ENCODE results near the gene TMEM237.

Gene TMEM237

DNA sequence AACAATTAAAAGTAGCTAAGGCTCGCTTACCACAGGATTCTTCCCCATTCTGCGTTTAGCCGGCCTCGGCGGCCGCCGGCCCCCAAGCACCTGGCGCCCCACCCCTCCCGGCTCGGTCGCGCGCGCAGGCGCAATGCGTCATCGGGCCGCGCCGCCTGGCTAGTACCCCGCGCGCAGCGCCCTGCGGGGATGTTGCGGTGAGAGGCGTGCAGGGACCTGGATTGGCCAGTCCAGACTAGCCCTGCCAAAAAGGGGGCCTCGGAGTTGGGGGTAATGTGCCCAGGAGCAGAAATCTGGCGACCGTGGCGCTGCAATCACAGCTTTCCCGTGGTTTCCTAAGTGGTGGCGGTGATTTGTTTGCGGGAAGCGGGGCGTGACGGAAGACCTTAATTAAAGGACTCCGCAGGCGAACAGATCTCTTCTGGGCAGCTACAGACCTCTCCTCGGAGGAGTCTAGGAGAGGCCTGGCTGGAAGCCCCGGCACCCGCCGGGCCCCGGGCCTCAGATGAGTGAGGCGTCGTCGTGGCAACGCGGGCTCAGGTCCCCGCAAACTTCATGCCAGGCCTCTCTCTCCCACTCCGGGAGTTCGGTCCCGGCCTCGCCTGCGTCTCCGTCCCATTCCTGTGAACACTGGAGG is 606 bp downstream of the TMEM237 start:
- peak; percentile 68 to 79 for DNase-seq (ENCODE audit: low read depth in 2 of 2)

GRCh38 chr2:201642086-201642578 is 1.2 kb downstream of the TMEM237 start:
- DNase-seq (ENCODE audit: low read depth in 2 of 2) = no peak

- no peak for DNase-seq (ENCODE audit: low read depth in 2 of 2)
Observed at GRCh38 chr2:201639205-201639604, 4.1 kb downstream of the TMEM237 start.

DNA sequence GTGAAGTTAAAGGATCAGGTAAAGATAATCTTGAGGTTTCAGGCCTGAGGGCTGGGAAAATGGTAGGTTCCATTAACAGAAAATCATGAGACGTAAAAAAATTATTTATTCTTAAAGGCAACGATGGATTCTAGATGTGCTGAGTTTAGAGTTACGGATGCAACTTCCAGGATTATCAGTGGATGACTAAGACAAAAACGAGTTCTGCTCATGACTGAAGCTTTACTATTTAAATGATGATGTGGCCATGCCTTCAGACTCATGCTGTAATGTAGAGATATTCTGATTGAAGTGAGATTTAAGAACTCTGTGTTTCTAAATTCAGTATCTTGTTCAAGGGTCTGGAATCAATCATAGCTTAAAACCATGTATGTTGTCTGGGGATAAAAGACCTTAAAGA is 5.0 kb downstream of the TMEM237 start:
- DNase-seq (ENCODE audit: low read depth in 2 of 2) = no peak

GRCh38 chr2:201633661-201634249 is 9.5 kb downstream of the TMEM237 start:
- DNase-seq (ENCODE audit: low read depth in 2 of 2) = no peak

DNA sequence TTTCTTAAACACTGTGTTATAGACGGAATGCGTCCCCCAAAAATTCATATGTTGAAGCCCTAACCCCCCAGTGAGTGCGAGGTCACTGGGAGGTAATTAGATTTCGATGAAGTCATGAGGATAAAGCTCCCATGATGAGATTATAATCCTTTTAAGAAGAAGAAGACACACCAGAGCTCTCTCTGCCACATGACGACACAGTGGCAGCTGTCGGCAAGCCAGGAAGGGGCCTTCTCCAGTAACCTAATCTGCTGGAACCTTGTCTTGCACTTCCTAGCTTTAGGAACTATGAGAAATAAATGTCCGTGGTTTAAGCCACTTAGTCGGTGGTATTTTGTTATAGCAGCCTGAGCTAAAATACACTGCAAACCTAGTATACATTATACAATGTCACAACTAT is 12.3 kb downstream of the TMEM237 start:
- DNase-seq (ENCODE audit: low read depth in 2 of 2) = no peak

- no peak for DNase-seq (ENCODE audit: low read depth in 2 of 2)
Observed at GRCh38 chr2:201630577-201630976, 12.7 kb downstream of the TMEM237 start.

DNA sequence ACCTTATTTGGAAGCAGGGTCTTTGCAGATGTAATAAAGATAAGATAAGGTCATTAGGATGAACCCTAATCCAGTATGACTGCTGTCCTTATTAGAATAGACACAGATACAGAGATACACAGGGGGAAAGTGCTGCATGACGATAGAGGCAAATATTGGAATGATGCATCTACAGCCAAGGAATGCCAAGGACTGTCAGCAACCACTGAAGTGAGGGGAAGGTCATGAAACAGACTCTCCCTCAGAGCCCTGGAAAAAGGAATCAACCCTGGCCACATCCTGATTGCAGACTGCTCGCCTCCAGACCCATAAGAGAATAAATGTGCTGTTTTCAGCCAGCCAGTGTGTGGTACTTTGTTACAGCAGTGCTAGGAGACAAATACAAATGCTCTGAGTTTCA is 14.8 kb downstream of the TMEM237 start:
- no peak for DNase-seq (ENCODE audit: low read depth in 2 of 2)

DNA sequence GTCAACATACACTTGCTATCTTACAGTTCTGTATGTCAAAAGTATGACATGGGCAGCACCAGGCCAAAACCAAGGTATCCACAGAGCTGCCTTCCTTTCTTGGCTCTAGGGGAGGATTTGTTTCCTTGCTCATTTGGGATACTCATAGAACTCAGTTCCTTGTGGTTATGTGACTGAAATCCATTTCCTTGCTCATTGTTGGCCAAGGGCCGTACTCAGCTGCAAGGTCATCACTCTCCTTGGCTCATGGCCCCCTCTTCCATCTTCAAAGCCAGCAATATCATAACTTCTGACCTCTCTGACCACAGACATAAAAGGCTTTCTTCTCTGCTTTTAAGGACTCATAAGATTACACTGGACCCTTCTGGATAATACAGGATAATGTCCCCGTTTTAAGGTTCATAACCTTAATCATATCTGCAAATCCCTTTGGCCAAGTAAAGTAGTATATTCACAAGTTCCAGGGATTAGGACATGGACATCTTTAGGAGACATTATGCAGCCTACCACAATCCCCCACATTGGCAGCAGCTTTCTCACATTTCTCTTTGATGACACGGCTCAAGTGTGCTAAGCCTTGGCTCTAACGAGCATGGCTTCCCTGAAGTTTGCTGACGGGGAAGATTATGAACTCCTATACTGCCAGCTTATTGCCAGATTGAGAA is 20.9 kb downstream of the TMEM237 start:
- DNase-seq (ENCODE audit: low read depth in 2 of 2) = no peak

GRCh38 chr2:201621293-201621999 is 21.9 kb downstream of the TMEM237 start:
- DNase-seq (ENCODE audit: low read depth in 2 of 2) = no peak

DNA sequence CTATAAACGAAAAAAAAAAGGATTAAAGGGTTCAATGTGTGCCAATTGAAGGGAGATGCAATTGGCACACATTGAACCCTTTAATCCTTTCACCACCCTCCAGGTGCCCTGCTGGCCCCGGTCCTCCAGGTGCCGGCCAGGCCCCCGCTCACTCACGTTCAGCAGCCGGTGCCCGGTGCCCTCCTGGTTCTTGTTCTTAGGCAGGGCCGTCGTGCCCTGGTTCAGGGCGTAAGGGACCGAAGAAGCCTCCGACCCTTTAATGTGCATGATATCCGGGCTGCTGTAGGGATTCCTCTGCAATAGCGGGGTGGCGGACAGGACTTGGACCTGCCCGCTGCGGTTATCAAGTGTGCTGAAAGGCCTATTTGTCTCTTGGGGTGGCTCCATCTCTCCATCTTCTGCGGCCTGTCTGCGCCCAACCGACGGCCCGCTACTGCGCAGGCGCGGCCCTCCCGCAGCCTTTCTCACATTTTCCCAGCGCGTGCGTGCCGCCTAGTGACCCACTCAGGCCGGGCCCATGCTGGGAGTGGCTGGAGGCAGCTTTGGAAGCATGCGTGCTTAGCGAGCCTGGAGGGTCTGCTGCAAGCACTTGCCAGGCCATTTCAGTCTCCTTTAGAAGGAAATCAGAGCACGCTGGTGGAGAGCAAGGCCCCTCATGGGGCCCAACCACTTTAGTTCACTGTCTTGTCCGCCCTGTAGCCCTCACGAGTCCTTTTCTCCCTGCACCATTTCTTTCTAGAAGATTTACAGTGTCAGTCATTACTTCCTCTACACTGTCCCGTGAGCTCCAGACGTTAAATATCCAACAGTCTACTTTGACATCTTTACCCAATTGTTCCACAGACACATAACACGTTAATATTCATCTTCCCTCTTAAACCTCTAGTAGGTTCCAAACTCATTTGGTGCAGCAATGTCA is 24.3 kb downstream of the TMEM237 start:
- no peak for DNase-seq (ENCODE audit: low read depth in 2 of 2)

GRCh38 chr2:201608021-201608420 is 35.3 kb downstream of the TMEM237 start:
- no peak for DNase-seq (ENCODE audit: low read depth in 2 of 2)

DNA sequence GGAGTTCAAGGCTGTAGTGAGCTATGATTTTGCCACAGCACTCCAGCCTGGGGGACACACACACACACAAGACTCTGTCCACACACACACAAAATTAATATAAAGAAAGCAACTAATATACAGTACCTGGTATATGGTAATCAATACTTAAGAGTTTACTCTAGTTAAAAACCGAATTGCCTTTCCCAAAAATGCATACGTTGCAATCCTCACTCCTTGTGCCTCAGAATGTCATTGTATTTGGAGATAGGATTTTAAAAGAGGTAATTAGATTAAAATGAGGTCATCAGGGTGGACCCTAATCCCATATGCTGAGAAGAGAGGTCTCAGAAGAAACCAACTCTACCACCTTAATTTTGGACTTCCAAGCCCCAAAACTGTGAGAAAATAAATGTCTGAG is 35.7 kb downstream of the TMEM237 start:
- no peak for DNase-seq (ENCODE audit: low read depth in 2 of 2)

DNA sequence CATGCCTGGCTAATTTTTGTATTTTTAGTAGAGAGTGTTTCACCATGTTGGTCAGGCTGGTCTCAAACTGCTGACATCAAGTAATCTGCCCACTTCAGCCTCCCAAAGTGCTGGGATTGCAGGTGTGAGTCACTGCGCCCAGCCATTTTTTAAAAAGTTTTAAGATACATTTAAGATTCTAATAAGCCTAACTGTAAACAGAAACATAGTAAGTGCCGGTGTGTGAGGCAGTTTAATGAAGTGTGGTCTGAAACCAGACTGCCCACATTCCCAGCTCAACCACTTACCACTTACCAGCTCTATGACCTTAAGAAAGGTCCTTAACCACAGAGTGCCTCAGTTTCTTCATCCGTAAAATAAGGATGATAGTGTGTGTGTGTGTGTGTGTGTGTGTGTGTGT is 42.4 kb downstream of the TMEM237 start:
- DNase-seq (ENCODE audit: low read depth in 2 of 2) = no peak

GRCh38 chr2:201597397-201597796 is 45.9 kb downstream of the TMEM237 start:
- DNase-seq (ENCODE audit: low read depth in 2 of 2) = no peak

DNA sequence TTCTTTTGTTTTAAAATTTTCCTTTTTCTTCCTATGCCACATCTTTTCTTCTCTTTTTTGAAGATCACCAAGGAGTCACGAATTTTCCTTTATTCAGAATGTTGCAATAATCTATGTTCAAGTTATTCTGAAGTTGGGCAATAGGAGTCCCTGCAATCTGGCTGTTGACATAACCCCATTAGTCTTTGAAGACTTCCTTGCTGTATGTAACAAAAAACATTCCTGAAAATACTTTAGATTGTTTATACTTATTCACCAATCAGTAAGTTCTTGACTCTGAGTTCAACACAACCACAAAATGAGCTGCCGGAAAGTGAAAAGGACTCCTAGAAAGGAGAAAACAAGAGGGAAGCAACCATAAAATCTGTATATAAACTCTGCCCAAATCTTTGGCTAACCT is 62.8 kb downstream of the TMEM237 start:
- DNase-seq (ENCODE audit: low read depth in 2 of 2) = no peak

GRCh38 chr2:201579536-201579935 is 63.8 kb downstream of the TMEM237 start:
- DNase-seq (ENCODE audit: low read depth in 2 of 2) = no peak

DNA sequence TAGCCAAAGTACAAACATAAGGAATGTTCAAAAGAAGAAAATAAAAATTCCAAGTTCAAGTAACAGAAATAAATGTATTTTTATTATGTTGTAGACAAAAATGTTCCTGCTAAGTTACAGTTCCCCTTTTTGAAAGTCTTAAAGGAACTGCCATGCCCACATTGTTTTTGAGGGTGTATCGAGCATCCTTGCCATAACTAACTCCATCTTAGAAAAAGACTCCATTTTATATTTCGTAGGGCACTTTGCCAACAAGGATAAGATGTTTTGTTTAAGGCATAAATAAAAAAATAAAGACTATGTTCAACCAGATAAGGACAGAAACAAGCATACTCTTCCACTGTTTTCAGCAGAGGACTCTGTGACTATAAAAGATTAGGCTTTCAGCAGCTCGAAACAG is 67.3 kb downstream of the TMEM237 start:
- no peak for DNase-seq (ENCODE audit: low read depth in 2 of 2)

- no peak for DNase-seq (ENCODE audit: low read depth in 2 of 2)
Observed at GRCh38 chr2:201574766-201575165, 68.5 kb downstream of the TMEM237 start.

DNA sequence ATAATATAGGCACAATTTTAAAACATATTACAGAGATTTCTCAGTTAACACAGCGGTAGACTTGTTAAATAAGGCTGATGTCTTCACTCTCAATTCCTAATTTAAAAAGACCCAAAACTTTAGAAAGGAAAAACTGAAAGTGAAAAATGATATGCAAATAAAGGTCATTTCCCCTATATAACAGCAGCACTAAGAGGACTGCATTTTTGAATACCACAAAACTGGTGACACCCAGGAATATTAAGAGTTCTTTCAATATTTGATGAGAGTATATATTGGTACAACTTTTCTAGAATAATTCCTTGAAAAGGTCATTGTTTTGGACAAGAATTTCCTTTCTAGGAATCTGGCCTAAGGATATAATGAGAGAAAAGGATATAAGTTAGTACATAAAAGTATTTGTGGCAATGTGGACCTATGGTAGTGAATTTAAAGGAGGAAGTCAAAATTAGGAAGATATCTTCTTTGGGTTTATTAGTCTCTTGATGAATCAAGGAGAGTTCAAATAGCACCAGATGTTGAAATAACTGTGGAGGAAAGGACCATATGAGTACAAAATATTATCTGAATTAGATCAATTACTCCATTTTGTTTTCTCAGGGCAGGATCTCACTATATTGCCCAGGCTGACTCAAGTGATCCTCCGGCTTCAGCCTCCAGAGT is 70.3 kb downstream of the TMEM237 start:
- DNase-seq (ENCODE audit: low read depth in 2 of 2) = no peak
